HEK293 (cell line): ENCODE results near the gene MEAF6.
A peak's percentile ranks its signal among the peaks of the same experiment; 100 is the strongest.

Source experiments
- CTCF ChIA-PET: fragments of 350-600 bp; formaldehyde crosslinking; extraction: SDS; loops from one replicate; lab custom pipeline; 2021; ENCODE audit warnings: antibody characterized with exemption; lab: Yijun Ruan, JAX
- POLR2A ChIA-PET: fragments of 300-600 bp; formaldehyde crosslinking; extraction: SDS; loops from one replicate; lab custom pipeline; 2020; ENCODE audit warnings: antibody characterized with exemption, inconsistent platforms; lab: Yijun Ruan, JAX
- H3K27ac ChIP-seq: fragments of 200-500 bp; sonication (Bioruptor generic); 2 replicates; pipeline ENCODE4 v1.5.1; 2014; ENCODE audit warnings: low read depth, low read length, control low read depth, inconsistent platforms; ENCODE audit errors: extremely low read depth
- H3K36me3 ChIP-seq, 2 experiments: fragments of 200-500 bp in 1 of 2; sonication (Bioruptor generic) in 1 of 2; 1 replicate in 1 of 2; 2 replicates in 1 of 2; pipeline ENCODE4 v1.5.1; 2014 to 2017; ENCODE audit warnings: inconsistent platforms in 2 of 2, low read length in 2 of 2; ENCODE audit not compliant: control insufficient read depth in 2 of 2, insufficient read depth in 1 of 2
- H3K4me1 ChIP-seq: fragments of 200-500 bp; sonication (Bioruptor generic); 2 replicates; pipeline ENCODE4 v1.5.1; 2014; ENCODE audit warnings: mild to moderate bottlenecking, low read length, inconsistent platforms; ENCODE audit not compliant: control insufficient read depth, insufficient read depth
- H3K4me3 ChIP-seq: 2 replicates; pipeline ENCODE4 v1.5.1; 2011; ENCODE audit warnings: low read depth, mild to moderate bottlenecking, control low read depth, low read length, moderate library complexity
- H3K9me3 ChIP-seq: fragments of 200-500 bp; sonication (Bioruptor generic); 2 replicates; pipeline ENCODE4 v1.5.1; 2014; ENCODE audit warnings: low read depth, low read length, inconsistent platforms; ENCODE audit not compliant: control insufficient read depth, insufficient read depth
- BCL11A ChIP-seq: fragments of 450-650 bp; formaldehyde crosslinking; IDR thresholded peaks from 2 replicates; pipeline ENCODE4 v1.5.1; 2016; ENCODE audit warnings: low read depth, missing biosample characterization, missing genetic modification characterization
- BCL11B ChIP-seq: fragments of 450-650 bp; formaldehyde crosslinking; IDR thresholded peaks from 2 replicates; pipeline ENCODE4 v1.5.1; 2016; ENCODE audit warnings: low read depth, missing biosample characterization, missing genetic modification characterization
- BCL6B ChIP-seq: fragments of 450-650 bp; formaldehyde crosslinking; IDR thresholded peaks from 2 replicates; pipeline ENCODE4 v1.5.1; 2017; ENCODE audit warnings: missing biosample characterization, missing genetic modification characterization
- EGR2 ChIP-seq: fragments of 450-650 bp; formaldehyde crosslinking; IDR thresholded peaks from 2 replicates; pipeline ENCODE4 v1.5.1; 2016; ENCODE audit warnings: low read depth, missing biosample characterization, missing genetic modification characterization
- IKZF3 ChIP-seq: fragments of 450-650 bp; IDR thresholded peaks from 2 replicates; pipeline ENCODE4 v1.5.0; 2018; ENCODE audit warnings: missing biosample characterization, mild to moderate bottlenecking, missing genetic modification characterization, moderate library complexity
- KLF8 ChIP-seq: fragments of 450-650 bp; formaldehyde crosslinking; IDR thresholded peaks from 2 replicates; pipeline ENCODE4 v1.5.1; 2016; ENCODE audit warnings: missing biosample characterization, missing genetic modification characterization
- MEIS1 ChIP-seq: sonication (generic); formaldehyde crosslinking; IDR thresholded peaks from 2 replicates; pipeline ENCODE4 v1.8.1; 2022; ENCODE audit warnings: missing genetic modification reagents, mild to moderate bottlenecking, borderline replicate concordance
- OSR2 ChIP-seq: fragments of 450-650 bp; formaldehyde crosslinking; IDR thresholded peaks from 2 replicates; pipeline ENCODE4 v1.5.1; 2016; ENCODE audit warnings: missing biosample characterization, missing genetic modification characterization
- ZFHX2 ChIP-seq: fragments of 450-650 bp; formaldehyde crosslinking; conservative IDR thresholded peaks from 2 replicates; pipeline ENCODE4 v1.5.1; 2016; ENCODE audit warnings: missing biosample characterization, missing genetic modification characterization
- ZNF114 ChIP-seq: fragments of 450-650 bp; formaldehyde crosslinking; IDR thresholded peaks from 2 replicates; pipeline ENCODE4 v1.5.0; 2017; ENCODE audit warnings: missing biosample characterization, missing genetic modification characterization
- ZNF133 ChIP-seq: fragments of 450-650 bp; formaldehyde crosslinking; IDR thresholded peaks from 2 replicates; pipeline ENCODE4 v1.5.1; 2016; ENCODE audit warnings: missing biosample characterization, missing genetic modification characterization
- ZNF26 ChIP-seq: fragments of 450-650 bp; formaldehyde crosslinking; IDR thresholded peaks from 2 replicates; pipeline ENCODE4 v1.5.1; 2016; ENCODE audit warnings: missing biosample characterization, missing genetic modification characterization
- ZNF398 ChIP-seq: fragments of 450-650 bp; formaldehyde crosslinking; IDR thresholded peaks from 2 replicates; pipeline ENCODE4 v1.5.1; 2017; ENCODE audit warnings: missing biosample characterization, missing genetic modification characterization
- ZNF426 ChIP-seq: fragments of 450-650 bp; formaldehyde crosslinking; IDR thresholded peaks from 2 replicates; pipeline ENCODE4 v1.5.1; 2017; ENCODE audit warnings: missing biosample characterization, missing genetic modification characterization, mild to moderate bottlenecking, inconsistent platforms, moderate library complexity
- ZNF544 ChIP-seq: fragments of 450-650 bp; formaldehyde crosslinking; IDR thresholded peaks from 2 replicates; pipeline ENCODE4 v1.5.0; 2017; ENCODE audit warnings: missing biosample characterization, missing genetic modification characterization
- ZNF600 ChIP-seq: fragments of 450-650 bp; formaldehyde crosslinking; IDR thresholded peaks from 2 replicates; pipeline ENCODE4 v1.5.1; 2016; ENCODE audit warnings: missing biosample characterization, missing genetic modification characterization
- ZNF645 ChIP-seq: fragments of 450-650 bp; formaldehyde crosslinking; IDR thresholded peaks from 2 replicates; pipeline ENCODE4; 2016; ENCODE audit warnings: missing biosample characterization, missing genetic modification characterization
- ZNF654 ChIP-seq: fragments of 450-650 bp; formaldehyde crosslinking; IDR thresholded peaks from 2 replicates; pipeline ENCODE4 v1.5.1; 2016; ENCODE audit warnings: low read depth, missing biosample characterization, missing genetic modification characterization

MEAF6 gene

GRCh38 chr1:37476460-37477197 lies 37.9 kb downstream of the MEAF6 start (continued):
- no peak for TF ChIP-seq ZNF426
- peak; percentile 64; the same call in 1 of the 2 replicates for TF ChIP-seq IKZF3 (tag by site-specific recombination)
- TF ChIP-seq MEIS1 = no peak
- no peak for TF ChIP-seq KLF8 (tag by site-specific recombination)
- TF ChIP-seq ZNF114 (tag by site-specific recombination) = no peak
- TF ChIP-seq ZNF398 (tag by site-specific recombination) = peak; percentile 45
- no peak for TF ChIP-seq ZNF654
- no peak for TF ChIP-seq ZNF26 (tag by site-specific recombination)
- TF ChIP-seq BCL11A (tag by site-specific recombination) = no peak

GRCh38 chr1:37476087-37476452 lies 38.5 kb downstream of the MEAF6 start:
- Histone ChIP-seq H3K4me1 (peaks cover 18% of the 10 kb centered on the region), H3K9me3 (no peaks in the 10 kb centered on the region), H3K36me3 (peaks cover 0 to 57% of the 10 kb centered on the region in 2 experiments; a peak in 1 of 3 replicates), H3K4me3 (peak overlapping the region; percentile 71), H3K27ac (no peak overlapping the region)
- TF ChIP-seq ZNF600 (tag by site-specific recombination) (peak; percentile 93; the same call in 1 of the 2 replicates), BCL11B (tag by site-specific recombination) (peak; percentile 6; the same call in 1 of the 2 replicates), ZFHX2 (tag by site-specific recombination) (peak; percentile 74), ZNF133 (tag by site-specific recombination) (no peak), ZNF544 (tag by site-specific recombination) (no peak), EGR2 (tag by site-specific recombination) (peak; percentile 52; the same call in 1 of the 2 replicates), ZNF645 (tag by site-specific recombination) (no peak), OSR2 (tag by site-specific recombination) (peak; percentile 38; the same call in 1 of the 2 replicates), BCL6B (tag by site-specific recombination) (no peak)
- CTCF ChIA-PET = interaction anchor here (0.8 to 10.7 kb wide), 4 partner anchors 9 to 206 kb away, joined by 3 to 127 read pairs (median 6); no protein-coding TSS in a partner anchor
- POLR2A ChIA-PET = interaction anchor here (0.6 to 4.6 kb wide), 6 partner anchors 10 to 1514 kb away, joined by 4 to 43 read pairs (median 12); partner anchors contain the start of gene MEAF6
